ENCODE results near the gene JAM3.

GRCh38 chr11:134171951-134172350 is 103.1 kb downstream of the JAM3 start:
- TF ChIP-seq POLR2AphosphoS5 (IDR thresholded peaks at IDR 0.05; ENCODE audit: control insufficient read depth, insufficient read depth, low read depth, low read length) (no peak), TBP (optimal IDR thresholded peaks at IDR 0.05; ENCODE audit: low read depth, low read length) (no peak), CTCF (IDR thresholded peaks at IDR 0.05 in 2 of 3, conservative IDR thresholded peaks at IDR 0.05 in 1 of 3; ENCODE audit: insufficient read depth in 2 of 3, low read depth in 1 of 3, low read length in 3 of 3) (no peak), FOXJ3 (CRISPR knock-in tag; IDR thresholded peaks at IDR 0.05) (no peak), CEBPB (tag; IDR thresholded peaks at IDR 0.05) (no peak)
- TF ChIP-seq, protein P1, sequence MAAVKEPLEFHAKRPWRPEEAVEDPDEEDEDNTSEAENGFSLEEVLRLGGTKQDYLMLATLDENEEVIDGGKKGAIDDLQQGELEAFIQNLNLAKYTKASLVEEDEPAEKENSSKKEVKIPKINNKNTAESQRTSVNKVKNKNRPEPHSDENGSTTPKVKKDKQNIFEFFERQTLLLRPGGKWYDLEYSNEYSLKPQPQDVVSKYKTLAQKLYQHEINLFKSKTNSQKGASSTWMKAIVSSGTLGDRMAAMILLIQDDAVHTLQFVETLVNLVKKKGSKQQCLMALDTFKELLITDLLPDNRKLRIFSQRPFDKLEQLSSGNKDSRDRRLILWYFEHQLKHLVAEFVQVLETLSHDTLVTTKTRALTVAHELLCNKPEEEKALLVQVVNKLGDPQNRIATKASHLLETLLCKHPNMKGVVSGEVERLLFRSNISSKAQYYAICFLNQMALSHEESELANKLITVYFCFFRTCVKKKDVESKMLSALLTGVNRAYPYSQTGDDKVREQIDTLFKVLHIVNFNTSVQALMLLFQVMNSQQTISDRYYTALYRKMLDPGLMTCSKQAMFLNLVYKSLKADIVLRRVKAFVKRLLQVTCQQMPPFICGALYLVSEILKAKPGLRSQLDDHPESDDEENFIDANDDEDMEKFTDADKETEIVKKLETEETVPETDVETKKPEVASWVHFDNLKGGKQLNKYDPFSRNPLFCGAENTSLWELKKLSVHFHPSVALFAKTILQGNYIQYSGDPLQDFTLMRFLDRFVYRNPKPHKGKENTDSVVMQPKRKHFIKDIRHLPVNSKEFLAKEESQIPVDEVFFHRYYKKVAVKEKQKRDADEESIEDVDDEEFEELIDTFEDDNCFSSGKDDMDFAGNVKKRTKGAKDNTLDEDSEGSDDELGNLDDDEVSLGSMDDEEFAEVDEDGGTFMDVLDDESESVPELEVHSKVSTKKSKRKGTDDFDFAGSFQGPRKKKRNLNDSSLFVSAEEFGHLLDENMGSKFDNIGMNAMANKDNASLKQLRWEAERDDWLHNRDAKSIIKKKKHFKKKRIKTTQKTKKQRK (IDR thresholded peaks at IDR 0.05; ENCODE audit: borderline replicate concordance, low read depth, low read length), result no peak
- TF ChIP-seq, protein P2, sequence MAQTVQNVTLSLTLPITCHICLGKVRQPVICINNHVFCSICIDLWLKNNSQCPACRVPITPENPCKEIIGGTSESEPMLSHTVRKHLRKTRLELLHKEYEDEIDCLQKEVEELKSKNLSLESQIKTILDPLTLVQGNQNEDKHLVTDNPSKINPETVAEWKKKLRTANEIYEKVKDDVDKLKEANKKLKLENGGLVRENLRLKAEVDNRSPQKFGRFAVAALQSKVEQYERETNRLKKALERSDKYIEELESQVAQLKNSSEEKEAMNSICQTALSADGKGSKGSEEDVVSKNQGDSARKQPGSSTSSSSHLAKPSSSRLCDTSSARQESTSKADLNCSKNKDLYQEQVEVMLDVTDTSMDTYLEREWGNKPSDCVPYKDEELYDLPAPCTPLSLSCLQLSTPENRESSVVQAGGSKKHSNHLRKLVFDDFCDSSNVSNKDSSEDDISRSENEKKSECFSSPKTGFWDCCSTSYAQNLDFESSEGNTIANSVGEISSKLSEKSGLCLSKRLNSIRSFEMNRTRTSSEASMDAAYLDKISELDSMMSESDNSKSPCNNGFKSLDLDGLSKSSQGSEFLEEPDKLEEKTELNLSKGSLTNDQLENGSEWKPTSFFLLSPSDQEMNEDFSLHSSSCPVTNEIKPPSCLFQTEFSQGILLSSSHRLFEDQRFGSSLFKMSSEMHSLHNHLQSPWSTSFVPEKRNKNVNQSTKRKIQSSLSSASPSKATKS (CRISPR knock-in tag; IDR thresholded peaks at IDR 0.05), result no peak
